ENCODE results near the gene IDH3G.

The IDH3G gene

DNA sequence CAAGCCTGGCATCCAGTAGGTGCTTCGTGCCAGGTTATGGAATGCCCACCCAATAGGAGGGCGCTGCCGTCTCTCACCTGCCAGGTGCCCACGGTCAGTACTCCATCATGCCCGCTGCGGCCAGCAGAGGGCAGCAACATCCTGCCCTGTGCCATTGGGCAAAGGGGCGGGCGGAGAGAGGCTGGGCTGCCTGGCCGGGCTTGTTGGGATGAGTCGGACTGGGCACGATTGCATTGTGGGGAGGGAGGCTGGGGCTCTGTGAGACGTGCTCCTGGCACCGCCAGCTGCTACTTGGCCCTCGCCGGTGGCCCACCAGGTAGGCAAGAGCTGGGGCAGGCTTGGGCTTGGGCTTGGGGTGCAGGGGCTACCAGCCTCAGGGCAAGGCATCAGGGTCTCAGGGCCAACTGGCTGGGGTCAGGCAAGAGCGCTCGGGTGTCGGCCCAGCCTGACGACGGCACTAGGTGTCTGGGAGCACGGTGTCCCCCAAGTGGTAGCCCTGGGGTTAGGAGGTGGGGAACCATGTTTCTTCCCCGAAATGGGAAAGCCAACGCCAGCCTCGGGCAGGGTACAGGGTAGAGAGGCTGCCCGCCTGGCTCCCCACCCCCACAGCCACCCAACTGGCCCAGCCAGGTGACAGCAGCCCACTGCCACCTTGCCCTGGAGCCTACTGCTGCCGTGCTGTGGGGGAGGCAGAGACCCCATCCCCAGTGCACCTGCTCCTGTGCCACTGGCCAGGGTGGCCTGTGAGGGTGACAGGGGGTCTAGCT is 30.0 kb downstream of the IDH3G start, which contains the start of gene PLXNB3:
PLXNB3 (plus strand) TSS at position 261 of the 767 bp plus-strand sequence. CDS start 1,287 bp downstream, outside the sequence.
- H3F3A ChIP-seq (ENCODE audit: control insufficient read depth, insufficient read depth), result no peaks in the 10 kb centered on the region
- no peak within 1 kb of the TSS for H3K27ac ChIP-seq (ENCODE audit: low read depth, low read length)
- TF ChIP-seq, protein P1, sequence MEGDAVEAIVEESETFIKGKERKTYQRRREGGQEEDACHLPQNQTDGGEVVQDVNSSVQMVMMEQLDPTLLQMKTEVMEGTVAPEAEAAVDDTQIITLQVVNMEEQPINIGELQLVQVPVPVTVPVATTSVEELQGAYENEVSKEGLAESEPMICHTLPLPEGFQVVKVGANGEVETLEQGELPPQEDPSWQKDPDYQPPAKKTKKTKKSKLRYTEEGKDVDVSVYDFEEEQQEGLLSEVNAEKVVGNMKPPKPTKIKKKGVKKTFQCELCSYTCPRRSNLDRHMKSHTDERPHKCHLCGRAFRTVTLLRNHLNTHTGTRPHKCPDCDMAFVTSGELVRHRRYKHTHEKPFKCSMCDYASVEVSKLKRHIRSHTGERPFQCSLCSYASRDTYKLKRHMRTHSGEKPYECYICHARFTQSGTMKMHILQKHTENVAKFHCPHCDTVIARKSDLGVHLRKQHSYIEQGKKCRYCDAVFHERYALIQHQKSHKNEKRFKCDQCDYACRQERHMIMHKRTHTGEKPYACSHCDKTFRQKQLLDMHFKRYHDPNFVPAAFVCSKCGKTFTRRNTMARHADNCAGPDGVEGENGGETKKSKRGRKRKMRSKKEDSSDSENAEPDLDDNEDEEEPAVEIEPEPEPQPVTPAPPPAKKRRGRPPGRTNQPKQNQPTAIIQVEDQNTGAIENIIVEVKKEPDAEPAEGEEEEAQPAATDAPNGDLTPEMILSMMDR (IDR thresholded peaks at IDR 0.05; ENCODE audit: low read depth, low read length, poor library complexity, severe bottlenecking), result peak; percentile 83
- TF ChIP-seq EZH2phosphoT487 (IDR thresholded peaks at IDR 0.05; ENCODE audit: borderline replicate concordance, low read length), result no peak
- no peaks in the 10 kb centered on the region for H3K79me2 ChIP-seq (ENCODE audit: control insufficient read depth, low read length)
- H3K4me1 ChIP-seq (ENCODE audit: control insufficient read depth, low read length), result peaks cover 3% of the 10 kb centered on the region; the same call in 1 of the 2 replicates
- H3K36me3 ChIP-seq (ENCODE audit: control insufficient read depth, low read length), result no peaks in the 10 kb centered on the region
- no peaks in the 10 kb centered on the region for H4K20me1 ChIP-seq (ENCODE audit: control insufficient read depth, insufficient read depth, low read depth, low read length)
- H3K4me2 ChIP-seq (ENCODE audit: low read length), result no peak within 1 kb of the TSS
- H3K9me3 ChIP-seq (ENCODE audit: control insufficient read depth, insufficient read depth, low read length), result no peaks in the 10 kb centered on the region
- no peaks in the 10 kb centered on the region for H3K27me3 ChIP-seq (ENCODE audit: control insufficient read depth, low read length)
- H3K4me3 ChIP-seq (ENCODE audit: low read length), result no peak within 1 kb of the TSS
- H3K9me2 ChIP-seq (replicated peaks; ENCODE audit: control insufficient read depth, low read length), result no peaks in the 10 kb centered on the region

GRCh38 chrX:153763298-153763932 is 30.8 kb downstream of the IDH3G start:
- no peaks in the 10 kb centered on the region for H3K79me2 ChIP-seq (ENCODE audit: control insufficient read depth, low read length)
- no peaks in the 10 kb centered on the region for H3K27me3 ChIP-seq (ENCODE audit: control insufficient read depth, low read length)
- no peak overlapping the region for H3K4me2 ChIP-seq (ENCODE audit: low read length)
- H3K9me3 ChIP-seq (ENCODE audit: control insufficient read depth, insufficient read depth, low read length), result no peaks in the 10 kb centered on the region
- TF ChIP-seq EZH2phosphoT487 (IDR thresholded peaks at IDR 0.05; ENCODE audit: borderline replicate concordance, low read length), result no peak
- TF ChIP-seq, protein P1 (IDR thresholded peaks at IDR 0.05; ENCODE audit: low read depth, low read length, poor library complexity, severe bottlenecking), result no peak
- H3K4me3 ChIP-seq (ENCODE audit: low read length), result no peak overlapping the region
- no peaks in the 10 kb centered on the region for H3F3A ChIP-seq (ENCODE audit: control insufficient read depth, insufficient read depth)
- no peak overlapping the region for H3K27ac ChIP-seq (ENCODE audit: low read depth, low read length)
- H4K20me1 ChIP-seq (ENCODE audit: control insufficient read depth, insufficient read depth, low read depth, low read length), result no peaks in the 10 kb centered on the region
- H3K4me1 ChIP-seq (ENCODE audit: control insufficient read depth, low read length), result peaks cover 3% of the 10 kb centered on the region; the same call in 1 of the 2 replicates
- no peaks in the 10 kb centered on the region for H3K9me2 ChIP-seq (replicated peaks; ENCODE audit: control insufficient read depth, low read length)
- H3K36me3 ChIP-seq (ENCODE audit: control insufficient read depth, low read length), result no peaks in the 10 kb centered on the region

DNA sequence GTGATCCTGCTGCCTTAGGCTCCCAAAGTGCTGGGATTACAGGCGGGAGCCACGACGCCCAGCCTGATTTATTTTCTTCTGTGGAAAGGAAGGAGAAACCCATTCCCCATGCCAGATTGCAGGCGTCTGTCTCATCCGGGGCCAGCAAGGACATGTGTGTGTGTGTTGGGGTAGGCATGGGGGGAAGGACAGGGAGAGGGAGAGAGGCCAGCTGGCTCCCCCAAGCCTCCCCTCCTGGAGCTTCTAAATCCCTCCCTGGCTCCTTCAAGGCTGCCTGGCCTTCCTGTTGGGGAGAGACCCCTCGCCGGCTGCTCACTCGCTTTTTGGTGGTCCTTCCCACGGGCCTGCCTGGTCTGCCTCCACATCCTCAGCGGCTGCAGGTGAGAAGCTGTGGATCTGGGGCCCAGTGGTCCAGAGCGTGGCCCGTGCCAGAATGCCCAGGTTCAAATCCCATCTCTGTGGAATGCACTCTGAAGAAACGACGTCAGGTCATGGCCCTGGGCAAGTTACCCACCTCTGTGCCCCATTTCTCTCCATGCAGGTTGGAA is 31.5 kb downstream of the IDH3G start:
- TF ChIP-seq, protein P1 (IDR thresholded peaks at IDR 0.05; ENCODE audit: low read depth, low read length, poor library complexity, severe bottlenecking), result no peak
- no peak for TF ChIP-seq EZH2phosphoT487 (IDR thresholded peaks at IDR 0.05; ENCODE audit: borderline replicate concordance, low read length)
- Histone ChIP-seq H3K36me3 (ENCODE audit: control insufficient read depth, low read length) (no peaks in the 10 kb centered on the region), H3K4me3 (ENCODE audit: low read length) (no peak overlapping the region)

More for the DNA sequence above, 31.5 kb downstream of the IDH3G start:
- H3K9me3 ChIP-seq (ENCODE audit: control insufficient read depth, insufficient read depth, low read length), result no peaks in the 10 kb centered on the region
- no peaks in the 10 kb centered on the region for H3F3A ChIP-seq (ENCODE audit: control insufficient read depth, insufficient read depth)
- no peaks in the 10 kb centered on the region for H4K20me1 ChIP-seq (ENCODE audit: control insufficient read depth, insufficient read depth, low read depth, low read length)
- no peaks in the 10 kb centered on the region for H3K9me2 ChIP-seq (replicated peaks; ENCODE audit: control insufficient read depth, low read length)
- no peaks in the 10 kb centered on the region for H3K27me3 ChIP-seq (ENCODE audit: control insufficient read depth, low read length)
- no peak overlapping the region for H3K4me2 ChIP-seq (ENCODE audit: low read length)
- no peaks in the 10 kb centered on the region for H3K79me2 ChIP-seq (ENCODE audit: control insufficient read depth, low read length)
- H3K27ac ChIP-seq (ENCODE audit: low read depth, low read length), result no peak overlapping the region
- peaks cover 3% of the 10 kb centered on the region; the same call in 1 of the 2 replicates for H3K4me1 ChIP-seq (ENCODE audit: control insufficient read depth, low read length)

Measured in DOHH2 (cell line).